ENCODE results near the gene DVL1. TPM values are rescaled to one million over a fixed set of nuclear protein-coding genes. Genes with fewer than 3 reads are reported as not detected.
A peak's percentile ranks its signal among the peaks of the same experiment; 100 is the strongest.

The DVL1 gene
- total and polyA plus RNA-seq, 8 donors: 41.3 to 229 (median 72.2) TPM

DNA sequence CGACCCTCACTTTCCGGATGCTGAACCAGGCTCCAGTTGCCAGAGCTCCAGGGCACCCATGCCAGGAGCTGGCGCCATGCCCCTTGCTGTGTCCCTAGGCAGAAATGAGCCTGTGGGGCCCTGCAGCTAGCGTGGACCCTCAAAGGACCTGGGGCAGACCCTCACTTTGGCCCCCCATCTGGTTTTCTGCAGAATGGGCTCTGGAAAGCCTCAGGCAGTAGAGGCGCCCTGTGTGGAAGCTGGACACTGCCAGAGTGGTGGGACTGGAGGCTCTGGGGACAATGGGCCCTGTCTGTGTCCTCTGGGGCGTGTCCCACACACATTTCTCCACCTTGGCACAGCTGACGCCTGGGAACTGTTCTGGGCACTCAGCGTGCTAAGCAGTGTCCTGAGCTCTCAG lies 32.1 kb upstream of the DVL1 start:
- intact Hi-C loops (cut with DNase I; ENCODE audit: low total_unique reads): no loop called here
- WGBS, 5 donors: 72 to 81% (median 78%) methylated on average over 3 to 8 of the region's 8 CpGs
- no peak overlapping the region for H3K4me3 ChIP-seq
- H3K9me3 ChIP-seq: no peaks in the 10 kb centered on the region
- no peak for DNase-seq
- peaks cover 7 to 43% (median 32%) of the 10 kb centered on the region in 4 donors for H3K36me3 ChIP-seq
- H3K4me1 ChIP-seq: peaks cover 0 to 3% (median 1%) of the 10 kb centered on the region in 4 donors
- TF ChIP-seq EP300 (IDR thresholded peaks at IDR 0.05) (no peak), POLR2A (IDR thresholded peaks at IDR 0.05) (no peak)
- H3K27me3 ChIP-seq: no peaks in the 10 kb centered on the region
- H3K27ac ChIP-seq: no peak overlapping the region

DNA sequence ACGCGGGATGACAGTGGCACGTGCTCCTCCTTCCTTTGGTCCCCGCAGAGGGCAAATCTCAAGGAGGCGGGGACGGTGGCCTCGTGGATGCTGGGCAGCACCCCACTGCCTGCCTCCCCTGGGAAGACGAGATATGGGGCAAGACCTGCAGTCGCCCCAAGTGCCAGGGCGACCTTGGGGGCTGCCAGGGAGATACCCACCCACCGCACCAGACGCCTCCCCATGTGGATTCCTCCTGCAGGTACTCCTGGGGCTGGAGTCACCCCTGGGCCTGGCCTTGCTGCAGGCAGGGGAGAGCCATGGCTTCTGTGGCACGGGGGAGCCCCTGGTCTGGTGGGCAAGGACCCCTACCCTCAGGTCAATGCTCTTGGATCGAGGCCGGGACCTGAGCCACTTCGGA lies 31.6 kb upstream of the DVL1 start:
- intact Hi-C loops (cut with DNase I; ENCODE audit: low total_unique reads): no loop called here
- TF ChIP-seq, protein P1, sequence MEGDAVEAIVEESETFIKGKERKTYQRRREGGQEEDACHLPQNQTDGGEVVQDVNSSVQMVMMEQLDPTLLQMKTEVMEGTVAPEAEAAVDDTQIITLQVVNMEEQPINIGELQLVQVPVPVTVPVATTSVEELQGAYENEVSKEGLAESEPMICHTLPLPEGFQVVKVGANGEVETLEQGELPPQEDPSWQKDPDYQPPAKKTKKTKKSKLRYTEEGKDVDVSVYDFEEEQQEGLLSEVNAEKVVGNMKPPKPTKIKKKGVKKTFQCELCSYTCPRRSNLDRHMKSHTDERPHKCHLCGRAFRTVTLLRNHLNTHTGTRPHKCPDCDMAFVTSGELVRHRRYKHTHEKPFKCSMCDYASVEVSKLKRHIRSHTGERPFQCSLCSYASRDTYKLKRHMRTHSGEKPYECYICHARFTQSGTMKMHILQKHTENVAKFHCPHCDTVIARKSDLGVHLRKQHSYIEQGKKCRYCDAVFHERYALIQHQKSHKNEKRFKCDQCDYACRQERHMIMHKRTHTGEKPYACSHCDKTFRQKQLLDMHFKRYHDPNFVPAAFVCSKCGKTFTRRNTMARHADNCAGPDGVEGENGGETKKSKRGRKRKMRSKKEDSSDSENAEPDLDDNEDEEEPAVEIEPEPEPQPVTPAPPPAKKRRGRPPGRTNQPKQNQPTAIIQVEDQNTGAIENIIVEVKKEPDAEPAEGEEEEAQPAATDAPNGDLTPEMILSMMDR (IDR thresholded peaks at IDR 0.05): no peak
- no peak for TF ChIP-seq POLR2A (IDR thresholded peaks at IDR 0.05)
- no peak for TF ChIP-seq EP300 (IDR thresholded peaks at IDR 0.05)
- Histone ChIP-seq H3K4me3 (no peak overlapping the region), H3K27ac (no peak overlapping the region), H3K9me3 (no peaks in the 10 kb centered on the region), H3K4me1 (peaks cover 3 to 8% (median 6%) of the 10 kb centered on the region in 4 donors), H3K27me3 (no peaks in the 10 kb centered on the region), H3K36me3 (peaks cover 3 to 38% (median 28%) of the 10 kb centered on the region in 4 donors)
- DNase-seq: no peak
- WGBS, 5 donors: 92 to 100% (median 94%) methylated on average over 3 to 16 of the region's 16 CpGs

DNA sequence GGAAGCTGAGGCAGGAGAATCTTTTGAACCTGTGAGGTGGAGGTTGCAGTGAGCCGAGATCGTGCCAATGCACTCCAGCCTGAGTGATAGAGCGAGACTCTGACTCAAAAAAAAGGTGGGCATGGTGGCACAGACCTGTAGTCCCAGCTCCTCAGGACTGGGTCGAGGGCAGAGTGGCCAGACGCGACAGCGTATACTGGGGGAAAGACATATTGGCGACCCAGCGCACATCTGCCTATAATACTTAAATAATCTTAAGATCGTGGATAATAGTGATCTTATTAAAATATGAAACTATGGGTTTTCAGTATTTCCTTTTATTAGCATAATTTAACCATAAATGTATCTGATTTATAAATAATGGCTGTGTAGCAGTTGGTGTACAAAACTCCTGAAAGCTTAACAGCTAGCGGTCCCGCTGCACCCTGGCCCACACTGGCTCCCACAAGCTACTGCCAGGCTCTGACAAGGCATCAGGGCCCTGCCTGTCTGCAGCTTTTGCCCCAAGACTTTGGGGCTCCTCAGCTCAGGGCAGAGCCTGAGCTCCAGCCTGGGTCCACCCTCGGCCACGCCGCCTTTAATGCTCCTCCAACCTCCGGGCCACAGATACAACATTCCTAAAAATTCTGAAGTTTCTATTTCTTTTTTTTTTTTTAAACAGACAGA lies 28.5 kb upstream of the DVL1 start:
- no peak overlapping the region for H3K4me3 ChIP-seq
- 94 to 96% (median 95%) methylated on average over 16 of the region's 16 CpGs for WGBS, 5 donors
- TF ChIP-seq POLR2AphosphoS5 (IDR thresholded peaks at IDR 0.05) (no peak), POLR2A (IDR thresholded peaks at IDR 0.05) (no peak), EP300 (IDR thresholded peaks at IDR 0.05) (no peak)
- TF ChIP-seq, protein P1 (IDR thresholded peaks at IDR 0.05): no peak
- H3K27ac ChIP-seq: no peak overlapping the region
- H3K4me1 ChIP-seq: peaks cover 16 to 31% (median 28%) of the 10 kb centered on the region in 4 donors
- intact Hi-C loops (cut with DNase I; ENCODE audit: low total_unique reads): no loop called here
- no peak for DNase-seq
- H3K9me3 ChIP-seq: no peaks in the 10 kb centered on the region
- peaks cover 0 to 37% (median 27%) of the 10 kb centered on the region in 4 donors for H3K36me3 ChIP-seq
- H3K27me3 ChIP-seq: no peaks in the 10 kb centered on the region

DNA sequence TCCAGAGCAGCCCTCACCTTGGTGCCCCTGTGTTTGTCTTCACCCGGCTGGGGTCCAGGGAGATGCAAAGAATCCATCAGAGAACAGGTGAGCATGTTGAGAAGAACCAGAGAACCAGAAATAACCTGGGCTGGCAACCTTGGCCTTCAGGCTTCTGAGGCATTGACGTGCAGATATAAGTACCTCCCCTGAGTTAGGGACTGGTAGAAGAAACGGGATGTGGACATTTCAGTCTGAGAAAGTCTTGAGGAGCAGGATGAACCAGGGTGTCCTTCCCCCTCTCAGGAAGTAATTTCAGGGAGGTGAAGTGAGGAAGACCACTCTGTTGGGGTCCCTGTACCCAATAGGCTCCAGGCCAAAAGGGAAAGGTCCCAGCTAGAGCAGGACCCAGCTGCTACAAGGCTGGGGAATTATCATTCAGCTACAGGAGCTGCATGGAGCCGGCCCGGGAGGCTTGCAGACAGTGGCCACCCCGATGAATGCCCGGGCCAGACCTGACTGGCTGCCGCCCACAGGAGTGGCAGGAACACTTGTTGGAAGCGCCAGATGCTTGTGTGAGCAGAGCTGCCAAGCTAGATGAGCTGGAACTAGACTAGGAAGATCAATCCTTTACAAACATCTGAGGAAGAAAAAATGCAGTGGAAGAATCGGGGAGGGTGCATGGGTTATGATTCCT lies 27.5 kb upstream of the DVL1 start:
- WGBS, 5 donors: 80 to 90% (median 83%) methylated on average over 10 of the region's 10 CpGs
- intact Hi-C loops (cut with DNase I; ENCODE audit: low total_unique reads): no loop called here
- peak overlapping the region in 3 of 5 donors; percentile 2 to 98 (median 95) for H3K27ac ChIP-seq
- TF ChIP-seq POLR2A (IDR thresholded peaks at IDR 0.05) (no peak), POLR2AphosphoS5 (IDR thresholded peaks at IDR 0.05) (no peak), EP300 (IDR thresholded peaks at IDR 0.05) (no peak)
- TF ChIP-seq, protein P1 (IDR thresholded peaks at IDR 0.05): no peak
- H3K27me3 ChIP-seq: no peaks in the 10 kb centered on the region
- peaks cover 0 to 37% (median 26%) of the 10 kb centered on the region in 4 donors for H3K36me3 ChIP-seq
- H3K4me3 ChIP-seq: no peak overlapping the region
- no peak for DNase-seq
- peaks cover 26 to 41% (median 38%) of the 10 kb centered on the region in 4 donors for H3K4me1 ChIP-seq
- no peaks in the 10 kb centered on the region for H3K9me3 ChIP-seq
